HepG2 (cell line): Measurements from ENCODE around the gene HNRNPF. TPM values are rescaled to one million over a fixed set of nuclear protein-coding genes. Genes with fewer than 3 reads are reported as not detected.

ENCODE experiments used
- CCDC6 ChIP-seq: sonication (generic); formaldehyde crosslinking; IDR thresholded peaks from 2 replicates; pipeline ENCODE4 v1.8.1; 2022; ENCODE audit warnings: mild to moderate bottlenecking, missing genetic modification reagents, moderate library complexity
- EEA1 ChIP-seq: sonication (generic); formaldehyde crosslinking; IDR thresholded peaks from 2 replicates; pipeline ENCODE4 v1.5.1; 2020; ENCODE audit warnings: mild to moderate bottlenecking, missing genetic modification reagents, borderline replicate concordance
- FOSL2 ChIP-seq: sonication (generic); formaldehyde crosslinking; IDR thresholded peaks from 2 replicates; pipeline ENCODE4 v1.4.0; 2020; ENCODE audit warnings: missing genetic modification reagents
- GATA4 ChIP-seq: sonication (generic); IDR thresholded peaks from 2 replicates; pipeline ENCODE4 v1.6.1; 2016; ENCODE audit warnings: antibody characterized with exemption, low read depth, borderline replicate concordance
- GATAD2A ChIP-seq: IDR thresholded peaks from 2 replicates; pipeline ENCODE4 v1.6.1; 2016
- GPN1 ChIP-seq: sonication (generic); formaldehyde crosslinking; IDR thresholded peaks from 2 replicates; pipeline ENCODE4 v1.5.1; 2020; ENCODE audit warnings: missing genetic modification reagents, borderline replicate concordance
- GTF2F1 ChIP-seq: fragments of 150-350 bp; IDR thresholded peaks from 2 replicates; pipeline ENCODE4 v1.6.1; 2014; ENCODE audit warnings: low read length
- HCFC1 ChIP-seq: fragments of 150-350 bp; IDR thresholded peaks from 2 replicates; pipeline ENCODE4 v1.6.1; 2014; ENCODE audit warnings: low read depth, low read length
- KIAA2018 ChIP-seq: sonication (generic); formaldehyde crosslinking; IDR thresholded peaks from 2 replicates; pipeline ENCODE4 v1.5.0; 2020; ENCODE audit warnings: mild to moderate bottlenecking, missing genetic modification reagents, borderline replicate concordance
- MAF1 ChIP-seq: sonication (generic); formaldehyde crosslinking; IDR thresholded peaks from 2 replicates; pipeline ENCODE4 v1.5.0; 2020; ENCODE audit warnings: missing genetic modification reagents, borderline replicate concordance
- PHF20 ChIP-seq: sonication (generic); formaldehyde crosslinking; IDR thresholded peaks from 2 replicates; pipeline ENCODE4 v1.5.0; 2020; ENCODE audit warnings: mild to moderate bottlenecking, missing genetic modification reagents
- SATB2 ChIP-seq: sonication (generic); formaldehyde crosslinking; IDR thresholded peaks from 2 replicates; pipeline ENCODE4 v1.5.0; 2020; ENCODE audit warnings: missing genetic modification reagents
- ZKSCAN1 ChIP-seq: fragments of 150-350 bp; IDR thresholded peaks from 2 replicates; pipeline ENCODE4 v1.6.1; 2014; ENCODE audit warnings: low read length
- ZNF12 ChIP-seq: sonication (generic); formaldehyde crosslinking; IDR thresholded peaks from 2 replicates; pipeline ENCODE4 v1.5.0; 2020; ENCODE audit warnings: missing genetic modification reagents
- ZNF160 ChIP-seq: sonication (generic); formaldehyde crosslinking; IDR thresholded peaks from 2 replicates; pipeline ENCODE4 v1.8.0; 2022; ENCODE audit warnings: mild to moderate bottlenecking, inconsistent platforms, missing genetic modification reagents
- ZNF264 ChIP-seq: sonication (generic); formaldehyde crosslinking; IDR thresholded peaks from 2 replicates; pipeline ENCODE4 v1.4.0; 2020; ENCODE audit warnings: missing genetic modification reagents
- ZNF607 ChIP-seq: sonication (generic); formaldehyde crosslinking; IDR thresholded peaks from 2 replicates; pipeline ENCODE4 v1.5.1; 2020; ENCODE audit warnings: missing genetic modification reagents, mild to moderate bottlenecking, borderline replicate concordance
- ZNF841 ChIP-seq: sonication (generic); formaldehyde crosslinking; IDR thresholded peaks from 2 replicates; pipeline ENCODE4 v1.8.1; 2023; ENCODE audit warnings: missing genetic modification reagents, borderline replicate concordance
- polyA plus RNA-seq, 8 experiments: library from polyadenylated mRNA; depleted of rRNA in 3 of 8; stranded (reverse) in 7 of 8; unstranded in 1 of 8; fragments of >200 nt; fragmentation: Illumina TruSeq in 4 of 8; extraction: Trizol in 4 of 8; gene quantifications; 2 replicates each; pipeline versions ENCODE4 v1.2.1 to v1.2.3, GENCODE V29; 2011 to 2016; ENCODE audit warnings: low read depth in 4 of 8, missing spikeins in 1 of 8, mixed read lengths in 1 of 8; ENCODE audit not compliant: insufficient read depth in 1 of 8
- total RNA-seq, 5 experiments: library from RNA; depleted of rRNA; stranded (reverse); fragments of >200 nt; fragmentation: Illumina TruSeq; extraction: Trizol; gene quantifications; 2 replicates each; pipeline ENCODE4 v1.2.3, GENCODE V29; 2016; ENCODE audit warnings: low read depth in 1 of 5
- TF ChIP-seq, protein P1 (sequence below): sonication (generic); formaldehyde crosslinking; IDR thresholded peaks from 2 replicates; pipeline ENCODE4 v1.8.0; 2022; ENCODE audit warnings: mild to moderate bottlenecking, missing genetic modification reagents, moderate library complexity

Gene HNRNPF
- total and polyA plus RNA-seq, 2 of the 13 experiments (the other 11 are each of a cell fraction or from before 2014, with no cell fraction given) = 166 to 308 TPM

GRCh38 chr10:43420369-43421200 lies 11.6 kb upstream of the HNRNPF start (continued):
- TF ChIP-seq ZNF607 (CRISPR knock-in tag) (peak; percentile 93), GATA4 (peak; percentile 83; the same call in 1 of the 2 replicates), EEA1 (CRISPR knock-in tag) (peak; percentile 75; the same call in 1 of the 2 replicates), ZNF841 (0 out of 2 replicates have a peak, but pooled peaks have one; percentile 19), MAF1 (CRISPR knock-in tag) (peak; percentile 88; the same call in 1 of the 2 replicates), FOSL2 (CRISPR knock-in tag) (peak; percentile 87), KIAA2018 (CRISPR knock-in tag) (0 out of 2 replicates have a peak, but pooled peaks have one; percentile 73), ZNF12 (peak; percentile 88; the same call in 1 of the 2 replicates), CCDC6 (CRISPR knock-in tag) (peak; percentile 99), HCFC1 (no peak), PHF20 (CRISPR knock-in tag) (peak; percentile 49; the same call in 1 of the 2 replicates), SATB2 (CRISPR knock-in tag) (peak; percentile 97), ZKSCAN1 (0 out of 2 replicates have a peak, but pooled peaks have one; percentile 41), ZNF264 (CRISPR knock-in tag) (peak; percentile 98), ZNF160 (CRISPR knock-in tag) (peak; percentile 89), GATAD2A (CRISPR knock-in tag) (peak; percentile 99), GTF2F1 (0 out of 2 replicates have a peak, but pooled peaks have one; percentile 14), GPN1 (no peak)
- TF ChIP-seq, protein P1, sequence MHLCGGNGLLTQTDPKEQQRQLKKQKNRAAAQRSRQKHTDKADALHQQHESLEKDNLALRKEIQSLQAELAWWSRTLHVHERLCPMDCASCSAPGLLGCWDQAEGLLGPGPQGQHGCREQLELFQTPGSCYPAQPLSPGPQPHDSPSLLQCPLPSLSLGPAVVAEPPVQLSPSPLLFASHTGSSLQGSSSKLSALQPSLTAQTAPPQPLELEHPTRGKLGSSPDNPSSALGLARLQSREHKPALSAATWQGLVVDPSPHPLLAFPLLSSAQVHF (CRISPR knock-in tag) = peak; percentile 68
